Liver (tissue), 9 donors: ENCODE results near the gene SLIT1. TPM values are rescaled to one million over a fixed set of nuclear protein-coding genes. Genes with fewer than 3 reads are reported as not detected.

Experiments used
- DNase-seq: peaks from one replicate; pipeline ENCODE4 v3.0.0-alpha.2; 2017; ENCODE audit warnings: low spot score
- H3K27ac ChIP-seq, 2 donors: one replicate each; pipeline ENCODE4 v1.7.0; 2013; ENCODE audit warnings: inconsistent platforms in 2 of 2, low read length in 2 of 2, control low read depth in 1 of 2, low read depth in 1 of 2, mild to moderate bottlenecking in 1 of 2
- H3K27me3 ChIP-seq, 4 donors: one replicate each; pipeline versions ENCODE4 v1.6.1 to v1.7.0; 2013; ENCODE audit warnings: low read length in 3 of 4, inconsistent platforms in 1 of 4, mild to moderate bottlenecking in 1 of 4, moderate library complexity in 1 of 4; ENCODE audit not compliant: control insufficient read depth in 4 of 4, insufficient read depth in 4 of 4
- H3K36me3 ChIP-seq, 4 donors: one replicate each; pipeline versions ENCODE4 v1.6.1 to v1.7.0; 2013; ENCODE audit warnings: low read length in 3 of 4, mild to moderate bottlenecking in 3 of 4, low read depth in 1 of 4, moderate library complexity in 1 of 4; ENCODE audit not compliant: control insufficient read depth in 4 of 4, insufficient read depth in 3 of 4
- H3K4me1 ChIP-seq, 4 donors: one replicate each; pipeline versions ENCODE4 v1.6.1 to v1.7.0; 2013; ENCODE audit warnings: low read length in 3 of 4, mild to moderate bottlenecking in 3 of 4, moderate library complexity in 1 of 4; ENCODE audit not compliant: control insufficient read depth in 4 of 4, insufficient read depth in 4 of 4
- H3K4me3 ChIP-seq, 3 donors: one replicate each; pipeline versions ENCODE4 v1.6.1 to v1.7.0; 2013; ENCODE audit warnings: low read length in 3 of 3, control low read depth in 1 of 3, low read depth in 1 of 3, mild to moderate bottlenecking in 1 of 3
- H3K9ac ChIP-seq, 2 donors: one replicate each; pipeline ENCODE4 v1.7.0; 2013; ENCODE audit warnings: low read length in 2 of 2, mild to moderate bottlenecking in 2 of 2, moderate library complexity in 2 of 2, control low read depth in 1 of 2, low read depth in 1 of 2
- H3K9me3 ChIP-seq, 4 donors: one replicate each; pipeline versions ENCODE4 v1.6.1 to v1.7.0; 2013; ENCODE audit warnings: low read length in 3 of 4; ENCODE audit not compliant: control insufficient read depth in 4 of 4
- ATF3 ChIP-seq: IDR thresholded peaks from 2 replicates; pipeline ENCODE4 v1.6.1; 2016; ENCODE audit warnings: antibody characterized with exemption
- CTCF ChIP-seq: fragments of 150-350 bp; IDR thresholded peaks from 2 replicates; pipeline ENCODE4 v1.5.1; 2017; ENCODE audit warnings: improper control_type of control experiment, low read depth, low read length; ENCODE audit not compliant: missing input control
- FOXA1 ChIP-seq: IDR thresholded peaks from 2 replicates; pipeline ENCODE4 v1.6.1; 2016; ENCODE audit warnings: antibody characterized with exemption
- GABPA ChIP-seq, 2 donors: IDR thresholded peaks in 1 of 2; conservative IDR thresholded peaks in 1 of 2; 2 replicates each; pipeline ENCODE4 v1.6.1; 2016; ENCODE audit warnings: antibody characterized with exemption in 2 of 2, mild to moderate bottlenecking in 1 of 2, moderate library complexity in 1 of 2
- HNF4A ChIP-seq, 2 donors: conservative IDR thresholded peaks; 2 replicates each; pipeline ENCODE4 v1.6.1; 2016; ENCODE audit warnings: antibody characterized with exemption in 2 of 2, mild to moderate bottlenecking in 2 of 2
- HNF4G ChIP-seq: IDR thresholded peaks from 2 replicates; pipeline ENCODE4 v1.6.1; 2016; ENCODE audit warnings: antibody characterized with exemption
- JUND ChIP-seq, 2 donors: IDR thresholded peaks; 2 replicates each; pipeline ENCODE4 v1.6.1; 2016; ENCODE audit warnings: antibody characterized with exemption in 2 of 2
- MAX ChIP-seq: IDR thresholded peaks from 2 replicates; pipeline ENCODE4 v1.6.1; 2016; ENCODE audit warnings: antibody characterized with exemption
- NR2F2 ChIP-seq: IDR thresholded peaks from 2 replicates; pipeline ENCODE4 v1.6.1; 2016; ENCODE audit warnings: antibody characterized with exemption
- RAD21 ChIP-seq, 2 donors: IDR thresholded peaks; 2 replicates each; pipeline ENCODE4 v1.6.1; 2016; ENCODE audit warnings: antibody characterized with exemption in 2 of 2, mild to moderate bottlenecking in 2 of 2
- REST ChIP-seq: IDR thresholded peaks from 2 replicates; pipeline ENCODE4 v1.6.1; 2016; ENCODE audit warnings: antibody characterized with exemption, mild to moderate bottlenecking
- RXRA ChIP-seq, 2 donors: IDR thresholded peaks; 2 replicates each; pipeline ENCODE4 v1.6.1; 2017 to 2018; ENCODE audit warnings: antibody characterized with exemption in 2 of 2, mild to moderate bottlenecking in 1 of 2
- SP1 ChIP-seq: IDR thresholded peaks from 2 replicates; pipeline ENCODE4 v1.6.1; 2018; ENCODE audit warnings: antibody characterized with exemption, mild to moderate bottlenecking
- TAF1 ChIP-seq: conservative IDR thresholded peaks from 2 replicates; pipeline ENCODE4 v1.6.1; 2016; ENCODE audit warnings: antibody characterized with exemption, mild to moderate bottlenecking
- YY1 ChIP-seq: IDR thresholded peaks from 2 replicates; pipeline ENCODE4 v1.6.1; 2016; ENCODE audit warnings: antibody characterized with exemption, mild to moderate bottlenecking
- ZBTB33 ChIP-seq: IDR thresholded peaks from 2 replicates; pipeline ENCODE4 v1.6.1; 2016; ENCODE audit warnings: antibody characterized with exemption
- WGBS: extraction: QIAGEN DNeasy Blood & Tissue Kit; methylation state at CpG from one replicate; pipeline ENCODE4 v1.1.7; 2013; 5-methylcytosine and 5-hydroxymethylcytosine counted together
- polyA plus RNA-seq, 2 donors: library from polyadenylated mRNA; stranded (reverse) in 1 of 2; unstranded in 1 of 2; fragments of 200-250 nt in 1 of 2; fragments of >200 nt in 1 of 2; fragmentation: Nextera tagmentation in 1 of 2; extraction: Ambion mirVana in 1 of 2; gene quantifications; one replicate each; pipeline versions ENCODE4 v1.2.1 to v1.2.3, GENCODE V29; 2013 to 2015
- total RNA-seq, 2 donors: library from RNA; depleted of rRNA; stranded (reverse); fragments of >200 nt; gene quantifications; one replicate each; pipeline ENCODE4 v1.2.3, GENCODE V29; 2014
- donor health status: healthy.
- donor health status: healthy.
- donor health status: healthy.
- donor health status: healthy.
- donor health status: healthy.

SLIT1 gene
- total and polyA plus RNA-seq, 4 donors = under 0.01 to 0.14 (median 0.06) TPM

GRCh38 chr10:97050956-97051496 lies 134.7 kb downstream of the SLIT1 start:
- no peaks in the 10 kb centered on the region for H3K36me3 ChIP-seq
- no peak for DNase-seq
- no peak for TF ChIP-seq NR2F2
- TF ChIP-seq MAX = no peak
- TF ChIP-seq JUND (IDR thresholded peaks at IDR 0.05) = no peak
- no peak for TF ChIP-seq HNF4A (conservative IDR thresholded peaks at IDR 0.05)
- no peak for TF ChIP-seq ZBTB33
- no peak for TF ChIP-seq RAD21 (IDR thresholded peaks at IDR 0.05)
- no peak for TF ChIP-seq REST
- TF ChIP-seq HNF4G = no peak
- no peak for TF ChIP-seq RXRA (IDR thresholded peaks at IDR 0.05)
- no peak for TF ChIP-seq FOXA1
- TF ChIP-seq ATF3 = no peak
- TF ChIP-seq GABPA (IDR thresholded peaks at IDR 0.05 in 1 of 2, conservative IDR thresholded peaks at IDR 0.05 in 1 of 2) = no peak
- TF ChIP-seq SP1 = no peak
- no peak for TF ChIP-seq YY1
- no peak overlapping the region for H3K4me3 ChIP-seq
- 82% methylated on average over 4 of the region's 4 CpGs for WGBS
- H3K4me1 ChIP-seq = no peaks in the 10 kb centered on the region
- no peak overlapping the region for H3K27ac ChIP-seq
- H3K27me3 ChIP-seq = no peaks in the 10 kb centered on the region
- H3K9me3 ChIP-seq = no peaks in the 10 kb centered on the region
- no peak overlapping the region for H3K9ac ChIP-seq

- Histone ChIP-seq H3K9ac (no peak overlapping the region), H3K4me3 (no peak overlapping the region), H3K9me3 (no peaks in the 10 kb centered on the region), H3K27me3 (no peaks in the 10 kb centered on the region), H3K4me1 (no peaks in the 10 kb centered on the region), H3K36me3 (no peaks in the 10 kb centered on the region), H3K27ac (no peak overlapping the region)
- WGBS = 80% methylated on average over 3 of the region's 3 CpGs
- no peak for DNase-seq
- no peak for TF ChIP-seq NR2F2
- TF ChIP-seq JUND (IDR thresholded peaks at IDR 0.05) = no peak
- TF ChIP-seq GABPA (IDR thresholded peaks at IDR 0.05 in 1 of 2, conservative IDR thresholded peaks at IDR 0.05 in 1 of 2) = no peak
- no peak for TF ChIP-seq CTCF
- no peak for TF ChIP-seq TAF1
Measured at GRCh38 chr10:97050205-97050745, 135.5 kb downstream of the SLIT1 start.
